Activated naive CD8-positive, alpha-beta T cell treated with anti-CD3 and anti-CD28 coated beads, Interleukin-2, amount 10 ng/mL, durations not matched to agents 7 days and 5 days (primary cell): ENCODE results near the gene ABL1. TPM values are rescaled to one million over a fixed set of nuclear protein-coding genes. Genes with fewer than 3 reads are reported as not detected.

ENCODE experiments used
- ATAC-seq: fragments of 150-1000 bp; cut with Tn5 transposase; one replicate; pipeline ENCODE4 v1.10.0; 2021; ENCODE audit warnings: low read depth, moderate library complexity
- POLR2A ChIA-PET: fragments of 350-600 bp; sonication (Branson Sonifier 250); formaldehyde crosslinking; loops from one replicate; lab custom pipeline; 2021; ENCODE audit warnings: antibody characterized with exemption; lab: Charles Lee
- DNase-seq: peaks from one replicate; pipeline ENCODE4 v3.0.0; 2021
- H3K27ac Mint-ChIP-seq: one replicate; pipeline ENCODE4 v1.8.0; 2022; ENCODE audit warnings: mild to moderate bottlenecking, mixed read lengths
- H3K27me3 Mint-ChIP-seq: one replicate; pipeline ENCODE4 v1.8.0; 2022; ENCODE audit warnings: mild to moderate bottlenecking, moderate library complexity, mixed read lengths
- H3K36me3 Mint-ChIP-seq: one replicate; pipeline ENCODE4 v1.8.0; 2021; ENCODE audit warnings: mild to moderate bottlenecking, mixed read lengths
- H3K4me1 Mint-ChIP-seq: one replicate; pipeline ENCODE4 v1.8.0; 2021; ENCODE audit warnings: mixed read lengths
- H3K4me3 Mint-ChIP-seq: one replicate; pipeline ENCODE4 v1.8.0; 2022; ENCODE audit warnings: mild to moderate bottlenecking, moderate library complexity, mixed read lengths
- H3K9me3 Mint-ChIP-seq: one replicate; pipeline ENCODE4 v1.8.0; 2021; ENCODE audit warnings: mixed read lengths
- total RNA-seq, 2 experiments: library from RNA; stranded (reverse); gene quantifications; one replicate each; pipeline ENCODE4 v1.2.3, GENCODE V29; 2021

The ABL1 gene
- total RNA-seq, 2 experiments from 2014 or later: 32.9 to 36.2 TPM

GRCh38 chr9:130927338-130927737, 92.3 kb downstream of the ABL1 start:
- POLR2A ChIA-PET: no interaction called here
- Mint-ChIP-seq H3K4me3 (no peak overlapping the region), H3K4me1 (no peaks in the 10 kb centered on the region), H3K27ac (no peak overlapping the region), H3K36me3 (no peaks in the 10 kb centered on the region), H3K27me3 (peaks cover 7% of the 10 kb centered on the region), H3K9me3 (no peaks in the 10 kb centered on the region)
- DNase-seq: no peak
- no peak for ATAC-seq

DNA sequence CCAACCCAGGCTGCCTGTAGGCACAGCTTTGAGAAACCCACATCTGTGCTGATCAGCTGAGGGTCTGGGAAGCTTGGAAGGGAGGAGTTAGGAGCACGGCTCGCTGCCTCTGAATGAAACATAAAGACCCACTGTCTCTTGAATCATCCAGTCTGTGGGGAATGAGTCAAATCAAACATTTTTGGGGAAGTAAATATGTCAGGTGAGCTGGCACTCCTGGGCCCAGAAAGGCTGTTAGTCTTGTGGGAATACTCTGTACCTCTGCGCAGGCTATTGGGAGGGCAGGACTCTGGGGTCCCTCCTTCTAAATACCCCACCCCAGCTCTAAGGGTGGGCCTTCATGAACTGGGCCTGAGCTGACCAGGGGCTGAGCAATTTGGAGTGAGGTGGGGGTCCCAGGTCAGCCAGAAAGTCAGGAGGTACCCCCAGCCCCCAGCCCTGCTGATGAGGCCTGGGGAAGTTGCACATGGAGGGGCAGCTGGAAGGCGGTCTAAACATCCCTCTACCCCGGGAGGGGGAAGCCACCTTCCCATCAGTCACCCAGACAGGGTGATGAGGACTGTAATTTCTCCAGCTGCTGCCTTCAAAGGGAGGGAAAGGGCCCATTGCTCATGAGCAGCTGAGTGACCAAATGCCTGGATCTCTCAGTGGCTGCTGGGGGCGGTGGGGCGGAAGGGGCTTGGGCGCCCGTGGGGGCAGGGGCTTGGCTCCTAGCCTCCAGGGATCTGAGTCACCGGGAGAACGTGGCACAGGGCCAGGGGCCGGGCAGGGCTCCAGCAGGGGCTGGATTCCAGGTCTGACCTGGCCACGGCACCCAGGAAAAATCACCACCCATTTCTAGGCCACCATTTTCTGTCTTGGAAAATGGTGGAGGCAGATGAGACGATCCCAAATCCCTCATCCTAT, 93.2 kb downstream of the ABL1 start:
- Mint-ChIP-seq H3K4me1 (no peaks in the 10 kb centered on the region), H3K4me3 (no peak overlapping the region), H3K9me3 (no peaks in the 10 kb centered on the region), H3K27ac (no peak overlapping the region), H3K36me3 (no peaks in the 10 kb centered on the region), H3K27me3 (peaks cover 16% of the 10 kb centered on the region)
- POLR2A ChIA-PET: no interaction called here
- ATAC-seq: no peak
- DNase-seq: no peak

GRCh38 chr9:130929571-130930038, 94.6 kb downstream of the ABL1 start:
- Mint-ChIP-seq H3K27ac (no peak overlapping the region), H3K4me1 (no peaks in the 10 kb centered on the region), H3K4me3 (no peak overlapping the region), H3K27me3 (peaks cover 21% of the 10 kb centered on the region), H3K36me3 (no peaks in the 10 kb centered on the region), H3K9me3 (no peaks in the 10 kb centered on the region)
- DNase-seq: no peak
- POLR2A ChIA-PET: no interaction called here
- no peak for ATAC-seq

DNA sequence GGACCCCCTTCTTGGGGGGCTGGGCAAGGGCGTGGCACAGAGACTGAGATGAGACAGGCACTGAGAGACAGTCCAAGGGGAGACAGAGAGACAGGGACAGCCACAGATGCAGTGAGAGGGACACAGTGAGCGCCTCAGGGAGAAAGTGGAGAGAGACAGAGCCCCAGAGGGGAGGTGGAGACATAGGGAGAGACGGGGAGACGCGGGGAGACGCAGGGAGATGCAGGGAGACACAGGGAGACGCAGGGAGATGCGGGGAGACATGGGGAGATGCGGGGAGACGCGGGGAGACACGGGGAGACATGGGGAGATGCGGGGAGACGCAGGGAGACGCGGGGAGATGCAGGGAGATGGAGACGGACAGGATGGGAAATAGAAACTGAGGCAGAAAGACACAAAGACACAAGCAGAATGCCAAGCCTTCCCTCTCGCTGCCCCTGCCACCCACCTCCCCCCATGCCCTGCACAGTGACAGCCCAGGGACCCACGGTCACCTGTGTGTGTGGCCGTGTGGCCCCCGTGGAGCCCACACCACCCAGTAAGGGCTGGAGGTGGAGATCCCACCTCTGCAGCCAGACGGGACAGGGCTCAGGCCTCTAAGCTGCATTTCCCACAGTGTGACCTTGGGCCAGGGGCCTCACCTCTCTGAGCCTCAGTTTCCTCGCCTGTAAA, 95.2 kb downstream of the ABL1 start:
- Mint-ChIP-seq H3K9me3 (no peaks in the 10 kb centered on the region), H3K4me1 (no peaks in the 10 kb centered on the region), H3K27me3 (peaks cover 28% of the 10 kb centered on the region), H3K4me3 (no peak overlapping the region), H3K27ac (no peak overlapping the region), H3K36me3 (no peaks in the 10 kb centered on the region)
- DNase-seq (no peak), ATAC-seq (no peak)
- POLR2A ChIA-PET: no interaction called here

DNA sequence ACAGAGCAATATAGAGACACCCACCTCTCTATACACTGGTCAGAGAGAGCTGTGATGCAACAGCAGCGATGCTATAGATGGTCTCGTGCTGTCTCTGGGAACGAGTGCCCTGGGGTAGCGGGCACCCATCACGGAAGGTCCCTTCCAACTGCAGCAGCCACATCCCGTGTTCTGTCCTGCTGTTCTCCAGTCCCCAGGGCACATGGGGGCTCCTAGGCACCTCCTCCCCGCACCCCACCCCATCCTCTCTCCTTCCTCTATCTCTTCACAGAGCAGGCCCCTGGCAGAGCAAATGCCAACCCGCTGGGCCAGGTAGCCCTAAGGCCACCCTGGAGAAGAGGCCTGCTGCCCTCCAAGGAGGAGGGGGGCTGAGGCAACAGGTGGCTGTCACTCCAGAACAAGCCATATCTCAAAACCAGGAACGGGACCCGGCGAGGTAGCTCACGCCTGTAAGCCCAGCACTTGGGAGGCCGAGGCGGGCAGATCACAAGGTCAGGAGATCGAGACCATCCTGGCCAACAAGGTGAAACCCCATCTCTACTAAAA, 95.8 kb downstream of the ABL1 start:
- Mint-ChIP-seq H3K27me3 (peaks cover 31% of the 10 kb centered on the region), H3K4me1 (no peaks in the 10 kb centered on the region), H3K9me3 (no peaks in the 10 kb centered on the region), H3K27ac (no peak overlapping the region), H3K36me3 (no peaks in the 10 kb centered on the region), H3K4me3 (no peak overlapping the region)
- POLR2A ChIA-PET: no interaction called here
- ATAC-seq (no peak), DNase-seq (no peak)

- no peak overlapping the region for H3K27ac Mint-ChIP-seq
- no peaks in the 10 kb centered on the region for H3K36me3 Mint-ChIP-seq
- no peaks in the 10 kb centered on the region for H3K9me3 Mint-ChIP-seq
- H3K4me3 Mint-ChIP-seq: no peak overlapping the region
- POLR2A ChIA-PET: no interaction called here
- H3K4me1 Mint-ChIP-seq: no peaks in the 10 kb centered on the region
- no peak for DNase-seq
- no peak for ATAC-seq
- peaks cover 39% of the 10 kb centered on the region for H3K27me3 Mint-ChIP-seq
Observed at GRCh38 chr9:130931508-130932254, 96.6 kb downstream of the ABL1 start.

DNA sequence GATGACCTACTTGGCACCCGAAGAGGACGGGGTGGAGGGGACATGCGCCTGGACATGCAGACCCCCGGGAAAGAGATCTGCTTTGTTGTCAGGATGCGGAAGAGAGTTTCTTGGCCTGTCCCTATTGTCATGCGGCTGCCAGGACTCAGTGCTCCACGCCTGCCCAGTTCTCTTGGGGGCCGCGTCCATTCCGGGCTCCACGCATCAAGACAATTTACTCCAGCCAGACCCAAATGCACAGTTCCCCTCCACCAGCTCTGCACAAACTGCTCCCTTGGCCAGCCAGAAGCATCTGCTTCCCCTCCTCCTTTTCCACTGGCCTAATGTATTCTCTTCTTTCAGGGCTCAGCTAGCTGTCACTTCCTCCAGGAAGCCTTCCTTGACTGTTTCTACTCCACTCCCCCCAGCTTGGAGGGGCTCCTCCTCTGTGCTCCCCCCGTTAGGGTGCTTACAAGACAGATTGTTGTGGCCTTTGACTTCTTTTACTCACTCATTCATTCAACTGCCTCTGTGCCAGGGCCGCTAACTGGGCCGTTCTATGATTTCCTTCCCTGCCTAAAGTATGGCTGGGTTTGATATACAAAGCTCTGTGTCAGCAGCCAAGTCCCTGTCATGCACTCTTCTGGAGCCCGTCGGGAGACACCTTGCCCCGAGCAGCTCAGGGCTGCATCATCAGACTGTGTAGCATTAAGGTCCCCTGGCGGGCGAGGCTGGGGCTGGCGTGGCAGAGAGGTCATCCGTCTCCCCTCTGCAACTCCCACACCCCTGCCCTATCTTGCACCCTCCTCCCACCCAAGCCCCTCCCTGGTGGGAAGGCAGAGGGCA, 97.4 kb downstream of the ABL1 start:
- no peaks in the 10 kb centered on the region for H3K9me3 Mint-ChIP-seq
- H3K27me3 Mint-ChIP-seq: peaks cover 47% of the 10 kb centered on the region
- no peak overlapping the region for H3K4me3 Mint-ChIP-seq
- H3K4me1 Mint-ChIP-seq: no peaks in the 10 kb centered on the region
- POLR2A ChIA-PET: no interaction called here
- ATAC-seq: no peak
- no peak for DNase-seq
- H3K27ac Mint-ChIP-seq: no peak overlapping the region
- H3K36me3 Mint-ChIP-seq: no peaks in the 10 kb centered on the region

- Mint-ChIP-seq H3K27ac (no peak overlapping the region), H3K9me3 (no peaks in the 10 kb centered on the region), H3K27me3 (peaks cover 53% of the 10 kb centered on the region), H3K36me3 (no peaks in the 10 kb centered on the region), H3K4me1 (peaks cover 3% of the 10 kb centered on the region), H3K4me3 (no peak overlapping the region)
- DNase-seq (no peak), ATAC-seq (no peak)
- POLR2A ChIA-PET: no interaction called here
Observed at GRCh38 chr9:130933114-130934046, 98.3 kb downstream of the ABL1 start.

GRCh38 chr9:130934246-130934645, 99.2 kb downstream of the ABL1 start:
- H3K9me3 Mint-ChIP-seq: no peaks in the 10 kb centered on the region
- no peaks in the 10 kb centered on the region for H3K36me3 Mint-ChIP-seq
- ATAC-seq (no peak), DNase-seq (no peak)
- H3K4me3 Mint-ChIP-seq: no peak overlapping the region
- H3K27ac Mint-ChIP-seq: no peak overlapping the region
- POLR2A ChIA-PET: no interaction called here
- peaks cover 5% of the 10 kb centered on the region for H3K4me1 Mint-ChIP-seq
- H3K27me3 Mint-ChIP-seq: peaks cover 56% of the 10 kb centered on the region

DNA sequence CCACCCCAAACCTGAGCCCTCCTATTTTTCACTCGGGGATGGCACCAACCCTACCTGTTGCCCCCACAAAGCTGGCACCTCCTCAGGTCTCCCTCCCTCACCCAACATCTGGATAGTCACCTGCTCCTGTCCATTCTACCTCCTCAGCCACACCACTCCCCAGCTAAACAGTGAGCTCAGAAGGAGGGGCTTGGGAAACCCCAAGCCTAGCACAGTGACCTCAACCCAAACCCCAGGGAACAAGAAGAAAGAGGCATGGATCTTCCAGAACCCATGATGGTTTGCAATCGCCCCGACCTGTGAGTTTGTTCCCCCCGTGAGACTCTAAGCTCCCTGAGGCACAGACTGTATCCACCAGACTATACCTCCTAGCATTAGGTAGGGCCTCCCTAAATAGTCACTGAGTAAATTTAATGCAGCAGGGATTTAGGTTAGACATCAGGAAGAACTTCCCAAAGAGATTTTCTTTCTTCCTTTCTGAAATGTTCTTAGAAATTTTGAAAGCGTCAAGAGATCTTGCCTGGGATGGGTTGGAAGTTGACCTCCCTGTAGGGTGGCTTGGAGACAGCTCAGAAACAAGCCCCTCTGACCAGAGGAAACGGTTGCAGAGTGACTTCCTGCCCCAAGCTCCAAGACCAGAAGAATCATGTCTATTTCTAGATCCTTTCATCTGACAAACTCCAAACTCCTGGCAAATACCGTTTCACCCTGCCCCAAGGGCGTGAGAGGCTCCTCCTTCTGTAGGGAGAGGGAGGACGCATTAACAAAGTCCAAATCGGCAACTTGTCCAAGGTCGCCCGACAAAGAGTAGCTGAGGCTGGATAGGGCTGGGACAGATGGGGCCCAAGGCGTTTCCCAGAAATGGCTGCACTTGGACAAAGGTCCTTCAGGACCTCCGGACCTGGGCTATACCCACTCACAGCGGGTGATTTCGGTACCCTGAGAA, 99.9 kb downstream of the ABL1 start:
- no peak overlapping the region for H3K4me3 Mint-ChIP-seq
- ATAC-seq: no peak
- H3K4me1 Mint-ChIP-seq: peaks cover 5% of the 10 kb centered on the region
- no peak overlapping the region for H3K27ac Mint-ChIP-seq
- H3K9me3 Mint-ChIP-seq: no peaks in the 10 kb centered on the region
- H3K27me3 Mint-ChIP-seq: peaks cover 58% of the 10 kb centered on the region
- DNase-seq: no peak
- H3K36me3 Mint-ChIP-seq: no peaks in the 10 kb centered on the region
- POLR2A ChIA-PET: no interaction called here

- ATAC-seq: no peak
- peaks cover 8% of the 10 kb centered on the region for H3K4me1 Mint-ChIP-seq
- DNase-seq: no peak
- no peaks in the 10 kb centered on the region for H3K36me3 Mint-ChIP-seq
- no peaks in the 10 kb centered on the region for H3K9me3 Mint-ChIP-seq
- POLR2A ChIA-PET: no interaction called here
- H3K4me3 Mint-ChIP-seq: no peak overlapping the region
- H3K27me3 Mint-ChIP-seq: peaks cover 65% of the 10 kb centered on the region
- H3K27ac Mint-ChIP-seq: no peak overlapping the region
Observed at GRCh38 chr9:130935648-130936271, 100.7 kb downstream of the ABL1 start.
